Uterus (tissue), 2 donors: Measurements from ENCODE around the gene SGK2.

Source experiments
- CTCF ChIP-seq, 4 experiments: fragments of 200-600 bp in 2 of 4; fragments of 450-650 bp in 2 of 4; sonication (generic) in 2 of 4; IDR thresholded peaks; one replicate each; pipeline ENCODE4 v1.5.1; 2016 to 2019; ENCODE audit warnings: antibody characterized with exemption in 4 of 4, mild to moderate bottlenecking in 2 of 4, moderate library complexity in 1 of 4
- POLR2A ChIP-seq, 2 donors: fragments of 450-650 bp; IDR thresholded peaks; one replicate each; pipeline ENCODE4 v1.6.1; 2016; ENCODE audit warnings: antibody characterized with exemption in 2 of 2, mild to moderate bottlenecking in 1 of 2, moderate library complexity in 1 of 2

- no peak for TF ChIP-seq CTCF (IDR thresholded peaks at IDR 0.05)
- no peak for TF ChIP-seq POLR2A (IDR thresholded peaks at IDR 0.05)
Measured at GRCh38 chr20:43583133-43583864, 24.5 kb downstream of the SGK2 start.
